Measurements from ENCODE around the gene HSD3B2.

The HSD3B2 gene

GRCh38 chr1:119446321-119446720 lies 31.4 kb downstream of the HSD3B2 start:
- Histone ChIP-seq H3K9ac (ENCODE audit: low read length) (no peak overlapping the region), H3K4me3 (ENCODE audit: low read length) (no peak overlapping the region), H3K27ac (ENCODE audit: low read depth, low read length) (no peak overlapping the region), H3K36me3 (ENCODE audit: control insufficient read depth, insufficient read depth, low read length) (no peaks in the 10 kb centered on the region), H3K27me3 (ENCODE audit: control insufficient read depth, insufficient read depth, low read length) (no peaks in the 10 kb centered on the region), H3K4me1 (ENCODE audit: control insufficient read depth, insufficient read depth, low read length) (no peaks in the 10 kb centered on the region)

GRCh38 chr1:119447344-119448126 lies 32.6 kb downstream of the HSD3B2 start:
- H3K27me3 ChIP-seq (ENCODE audit: control insufficient read depth, insufficient read depth, low read length): no peaks in the 10 kb centered on the region
- H3K36me3 ChIP-seq (ENCODE audit: control insufficient read depth, insufficient read depth, low read length): no peaks in the 10 kb centered on the region
- no peak overlapping the region for H3K4me3 ChIP-seq (ENCODE audit: low read length)
- no peak overlapping the region for H3K27ac ChIP-seq (ENCODE audit: low read depth, low read length)
- no peak overlapping the region for H3K9ac ChIP-seq (ENCODE audit: low read length)
- H3K4me1 ChIP-seq (ENCODE audit: control insufficient read depth, insufficient read depth, low read length): no peaks in the 10 kb centered on the region

- no peak overlapping the region for H3K4me3 ChIP-seq (ENCODE audit: low read length)
- H3K27me3 ChIP-seq (ENCODE audit: control insufficient read depth, insufficient read depth, low read length): no peaks in the 10 kb centered on the region
- no peak overlapping the region for H3K9ac ChIP-seq (ENCODE audit: low read length)
- no peaks in the 10 kb centered on the region for H3K4me1 ChIP-seq (ENCODE audit: control insufficient read depth, insufficient read depth, low read length)
- H3K27ac ChIP-seq (ENCODE audit: low read depth, low read length): no peak overlapping the region
- no peaks in the 10 kb centered on the region for H3K36me3 ChIP-seq (ENCODE audit: control insufficient read depth, insufficient read depth, low read length)
Observed at GRCh38 chr1:119448127-119448511, 33.2 kb downstream of the HSD3B2 start.

- no peak overlapping the region for H3K9ac ChIP-seq (ENCODE audit: low read length)
- no peaks in the 10 kb centered on the region for H3K27me3 ChIP-seq (ENCODE audit: control insufficient read depth, insufficient read depth, low read length)
- H3K4me3 ChIP-seq (ENCODE audit: low read length): no peak overlapping the region
- no peaks in the 10 kb centered on the region for H3K36me3 ChIP-seq (ENCODE audit: control insufficient read depth, insufficient read depth, low read length)
- no peaks in the 10 kb centered on the region for H3K4me1 ChIP-seq (ENCODE audit: control insufficient read depth, insufficient read depth, low read length)
- H3K27ac ChIP-seq (ENCODE audit: low read depth, low read length): no peak overlapping the region
Observed at GRCh38 chr1:119449971-119450370, 35.0 kb downstream of the HSD3B2 start.

GRCh38 chr1:119451158-119451557 lies 36.2 kb downstream of the HSD3B2 start:
- no peak overlapping the region for H3K27ac ChIP-seq (ENCODE audit: low read depth, low read length)
- H3K4me1 ChIP-seq (ENCODE audit: control insufficient read depth, insufficient read depth, low read length): no peaks in the 10 kb centered on the region
- H3K27me3 ChIP-seq (ENCODE audit: control insufficient read depth, insufficient read depth, low read length): no peaks in the 10 kb centered on the region
- no peaks in the 10 kb centered on the region for H3K36me3 ChIP-seq (ENCODE audit: control insufficient read depth, insufficient read depth, low read length)
- H3K9ac ChIP-seq (ENCODE audit: low read length): no peak overlapping the region
- no peak overlapping the region for H3K4me3 ChIP-seq (ENCODE audit: low read length)

- no peak overlapping the region for H3K4me3 ChIP-seq (ENCODE audit: low read length)
- no peak overlapping the region for H3K9ac ChIP-seq (ENCODE audit: low read length)
- no peaks in the 10 kb centered on the region for H3K4me1 ChIP-seq (ENCODE audit: control insufficient read depth, insufficient read depth, low read length)
- H3K36me3 ChIP-seq (ENCODE audit: control insufficient read depth, insufficient read depth, low read length): no peaks in the 10 kb centered on the region
- no peak overlapping the region for H3K27ac ChIP-seq (ENCODE audit: low read depth, low read length)
- H3K27me3 ChIP-seq (ENCODE audit: control insufficient read depth, insufficient read depth, low read length): no peaks in the 10 kb centered on the region
Observed at GRCh38 chr1:119452091-119452490, 37.1 kb downstream of the HSD3B2 start.

GRCh38 chr1:119453021-119453420 lies 38.1 kb downstream of the HSD3B2 start:
- Histone ChIP-seq H3K4me1 (ENCODE audit: control insufficient read depth, insufficient read depth, low read length) (no peaks in the 10 kb centered on the region), H3K27me3 (ENCODE audit: control insufficient read depth, insufficient read depth, low read length) (no peaks in the 10 kb centered on the region), H3K9ac (ENCODE audit: low read length) (no peak overlapping the region), H3K27ac (ENCODE audit: low read depth, low read length) (no peak overlapping the region), H3K36me3 (ENCODE audit: control insufficient read depth, insufficient read depth, low read length) (no peaks in the 10 kb centered on the region), H3K4me3 (ENCODE audit: low read length) (no peak overlapping the region)

- no peak overlapping the region for H3K4me3 ChIP-seq (ENCODE audit: low read length)
- H3K9ac ChIP-seq (ENCODE audit: low read length): no peak overlapping the region
- H3K27ac ChIP-seq (ENCODE audit: low read depth, low read length): no peak overlapping the region
- no peaks in the 10 kb centered on the region for H3K27me3 ChIP-seq (ENCODE audit: control insufficient read depth, insufficient read depth, low read length)
- no peaks in the 10 kb centered on the region for H3K36me3 ChIP-seq (ENCODE audit: control insufficient read depth, insufficient read depth, low read length)
- no peaks in the 10 kb centered on the region for H3K4me1 ChIP-seq (ENCODE audit: control insufficient read depth, insufficient read depth, low read length)
Observed at GRCh38 chr1:119462964-119463363, 48.0 kb downstream of the HSD3B2 start.

- Histone ChIP-seq H3K4me1 (ENCODE audit: control insufficient read depth, insufficient read depth, low read length) (no peaks in the 10 kb centered on the region), H3K27me3 (ENCODE audit: control insufficient read depth, insufficient read depth, low read length) (no peaks in the 10 kb centered on the region), H3K9ac (ENCODE audit: low read length) (no peak overlapping the region), H3K36me3 (ENCODE audit: control insufficient read depth, insufficient read depth, low read length) (no peaks in the 10 kb centered on the region), H3K27ac (ENCODE audit: low read depth, low read length) (no peak overlapping the region), H3K4me3 (ENCODE audit: low read length) (no peak overlapping the region)
Observed at GRCh38 chr1:119463569-119463968, 48.6 kb downstream of the HSD3B2 start.

GRCh38 chr1:119466445-119466844 lies 51.5 kb downstream of the HSD3B2 start:
- Histone ChIP-seq H3K4me3 (ENCODE audit: low read length) (no peak overlapping the region), H3K4me1 (ENCODE audit: control insufficient read depth, insufficient read depth, low read length) (no peaks in the 10 kb centered on the region), H3K27ac (ENCODE audit: low read depth, low read length) (no peak overlapping the region), H3K9ac (ENCODE audit: low read length) (no peak overlapping the region), H3K36me3 (ENCODE audit: control insufficient read depth, insufficient read depth, low read length) (no peaks in the 10 kb centered on the region), H3K27me3 (ENCODE audit: control insufficient read depth, insufficient read depth, low read length) (no peaks in the 10 kb centered on the region)

GRCh38 chr1:119467219-119467618 lies 52.3 kb downstream of the HSD3B2 start:
- no peaks in the 10 kb centered on the region for H3K36me3 ChIP-seq (ENCODE audit: control insufficient read depth, insufficient read depth, low read length)
- no peak overlapping the region for H3K27ac ChIP-seq (ENCODE audit: low read depth, low read length)
- no peaks in the 10 kb centered on the region for H3K4me1 ChIP-seq (ENCODE audit: control insufficient read depth, insufficient read depth, low read length)
- no peaks in the 10 kb centered on the region for H3K27me3 ChIP-seq (ENCODE audit: control insufficient read depth, insufficient read depth, low read length)
- no peak overlapping the region for H3K4me3 ChIP-seq (ENCODE audit: low read length)
- H3K9ac ChIP-seq (ENCODE audit: low read length): no peak overlapping the region

GRCh38 chr1:119467857-119468668 lies 53.1 kb downstream of the HSD3B2 start:
- Histone ChIP-seq H3K4me3 (ENCODE audit: low read length) (no peak overlapping the region), H3K9ac (ENCODE audit: low read length) (no peak overlapping the region), H3K36me3 (ENCODE audit: control insufficient read depth, insufficient read depth, low read length) (no peaks in the 10 kb centered on the region), H3K4me1 (ENCODE audit: control insufficient read depth, insufficient read depth, low read length) (no peaks in the 10 kb centered on the region), H3K27ac (ENCODE audit: low read depth, low read length) (no peak overlapping the region), H3K27me3 (ENCODE audit: control insufficient read depth, insufficient read depth, low read length) (no peaks in the 10 kb centered on the region)

GRCh38 chr1:119469741-119470140 lies 54.8 kb downstream of the HSD3B2 start:
- Histone ChIP-seq H3K27me3 (ENCODE audit: control insufficient read depth, insufficient read depth, low read length) (no peaks in the 10 kb centered on the region), H3K4me1 (ENCODE audit: control insufficient read depth, insufficient read depth, low read length) (no peaks in the 10 kb centered on the region), H3K4me3 (ENCODE audit: low read length) (no peak overlapping the region), H3K27ac (ENCODE audit: low read depth, low read length) (no peak overlapping the region), H3K36me3 (ENCODE audit: control insufficient read depth, insufficient read depth, low read length) (no peaks in the 10 kb centered on the region), H3K9ac (ENCODE audit: low read length) (no peak overlapping the region)

Measured in rectal smooth muscle tissue (tissue), 1 donor.